Uterus (tissue), 2 donors: ENCODE data around the gene LAIR1.

ENCODE experiments used
- POLR2A ChIP-seq, 2 donors: fragments of 450-650 bp; IDR thresholded peaks; one replicate each; pipeline ENCODE4 v1.6.1; 2016; ENCODE audit warnings: antibody characterized with exemption in 2 of 2, mild to moderate bottlenecking in 1 of 2, moderate library complexity in 1 of 2
- TF ChIP-seq, protein P1 (sequence below), 4 experiments: fragments of 200-600 bp in 2 of 4; fragments of 450-650 bp in 2 of 4; sonication (generic) in 2 of 4; IDR thresholded peaks; one replicate each; pipeline ENCODE4 v1.5.1; 2016 to 2019; ENCODE audit warnings: antibody characterized with exemption in 4 of 4, mild to moderate bottlenecking in 2 of 4, moderate library complexity in 1 of 4

DNA sequence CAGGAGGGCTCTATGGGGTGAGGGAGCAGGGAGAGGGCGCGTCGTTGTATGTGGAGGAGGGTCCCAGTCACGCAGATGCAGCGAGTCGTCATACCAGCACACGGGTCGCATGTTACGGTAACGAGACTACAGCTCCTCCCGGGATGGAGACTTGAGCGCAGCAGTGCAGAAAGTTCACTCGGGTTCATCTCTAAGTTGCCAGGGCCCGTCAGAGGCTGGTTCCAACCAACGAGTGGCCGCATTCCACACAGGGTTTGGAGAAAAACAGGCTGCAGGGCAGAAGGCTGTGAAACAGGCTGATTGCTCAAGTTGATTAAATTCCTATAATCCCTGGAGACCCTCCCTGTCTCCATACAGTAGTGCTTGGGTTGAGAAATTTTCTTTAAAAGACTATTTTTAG, 28.6 kb upstream of the LAIR1 start:
- TF ChIP-seq, protein P1, sequence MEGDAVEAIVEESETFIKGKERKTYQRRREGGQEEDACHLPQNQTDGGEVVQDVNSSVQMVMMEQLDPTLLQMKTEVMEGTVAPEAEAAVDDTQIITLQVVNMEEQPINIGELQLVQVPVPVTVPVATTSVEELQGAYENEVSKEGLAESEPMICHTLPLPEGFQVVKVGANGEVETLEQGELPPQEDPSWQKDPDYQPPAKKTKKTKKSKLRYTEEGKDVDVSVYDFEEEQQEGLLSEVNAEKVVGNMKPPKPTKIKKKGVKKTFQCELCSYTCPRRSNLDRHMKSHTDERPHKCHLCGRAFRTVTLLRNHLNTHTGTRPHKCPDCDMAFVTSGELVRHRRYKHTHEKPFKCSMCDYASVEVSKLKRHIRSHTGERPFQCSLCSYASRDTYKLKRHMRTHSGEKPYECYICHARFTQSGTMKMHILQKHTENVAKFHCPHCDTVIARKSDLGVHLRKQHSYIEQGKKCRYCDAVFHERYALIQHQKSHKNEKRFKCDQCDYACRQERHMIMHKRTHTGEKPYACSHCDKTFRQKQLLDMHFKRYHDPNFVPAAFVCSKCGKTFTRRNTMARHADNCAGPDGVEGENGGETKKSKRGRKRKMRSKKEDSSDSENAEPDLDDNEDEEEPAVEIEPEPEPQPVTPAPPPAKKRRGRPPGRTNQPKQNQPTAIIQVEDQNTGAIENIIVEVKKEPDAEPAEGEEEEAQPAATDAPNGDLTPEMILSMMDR (IDR thresholded peaks at IDR 0.05) = no peak
- no peak for TF ChIP-seq POLR2A (IDR thresholded peaks at IDR 0.05)
